WTC11 (cell line): ENCODE results near the gene GRID2. TPM values are rescaled to one million over a fixed set of nuclear protein-coding genes. Genes with fewer than 3 reads are reported as not detected.

ENCODE experiments used
- ATAC-seq: fragments of 200-7000 bp; cut with Tn5 transposase; 2 replicates; pipeline ENCODE4 v1.10.0; 2021; ENCODE audit warnings: mild to moderate bottlenecking, moderate library complexity
- CTCF ChIA-PET: fragments of 300-600 bp; sonication (Branson Sonifier 250); formaldehyde crosslinking; loops from one replicate; lab custom pipeline; 2021; ENCODE audit warnings: antibody characterized with exemption; lab: Charles Lee
- POLR2A ChIA-PET: fragments of 350-600 bp; sonication (Branson Sonifier 250); formaldehyde crosslinking; loops from one replicate; lab custom pipeline; 2021; ENCODE audit warnings: antibody characterized with exemption; lab: Charles Lee
- DNase-seq: peaks from one replicate; pipeline ENCODE4 v3.0.0; 2021; ENCODE audit warnings: low spot score
- H3K27ac Mint-ChIP-seq: 2 replicates; pipeline ENCODE4 v1.8.0; 2021; ENCODE audit warnings: mixed read lengths
- H3K27me3 Mint-ChIP-seq: 2 replicates; pipeline ENCODE4 v1.8.0; 2021; ENCODE audit warnings: low read depth, mild to moderate bottlenecking, moderate library complexity, mixed read lengths
- H3K36me3 Mint-ChIP-seq: 2 replicates; pipeline ENCODE4 v1.8.0; 2021; ENCODE audit warnings: mixed read lengths
- H3K4me1 Mint-ChIP-seq: 2 replicates; pipeline ENCODE4 v1.8.0; 2022; ENCODE audit warnings: mixed read lengths
- H3K4me3 Mint-ChIP-seq: 2 replicates; pipeline ENCODE4 v1.8.0; 2021; ENCODE audit warnings: mild to moderate bottlenecking, moderate library complexity, mixed read lengths
- H3K9me3 Mint-ChIP-seq: 2 replicates; pipeline ENCODE4 v1.8.0; 2021; ENCODE audit warnings: mixed read lengths
- ATF1 ChIP-seq: sonication (generic); formaldehyde crosslinking; IDR thresholded peaks from 2 replicates; pipeline ENCODE4 v1.8.1; 2023; ENCODE audit warnings: mild to moderate bottlenecking, moderate library complexity, missing genetic modification reagents
- ATF2 ChIP-seq: sonication (generic); formaldehyde crosslinking; IDR thresholded peaks from 2 replicates; pipeline ENCODE4 v1.8.1; 2022; ENCODE audit warnings: low read depth, missing genetic modification reagents, borderline replicate concordance
- E2F5 ChIP-seq: sonication (generic); formaldehyde crosslinking; IDR thresholded peaks from 2 replicates; pipeline ENCODE4 v1.8.1; 2022; ENCODE audit warnings: mild to moderate bottlenecking, moderate library complexity, missing genetic modification reagents
- FOXK1 ChIP-seq: sonication (generic); formaldehyde crosslinking; IDR thresholded peaks from 2 replicates; pipeline ENCODE4 v1.8.0; 2022; ENCODE audit warnings: mild to moderate bottlenecking, moderate library complexity, missing genetic modification reagents
- HMGA2 ChIP-seq: fragments of 250-450 bp; sonication (Bioruptor Pico); IDR thresholded peaks from 2 replicates; pipeline ENCODE4 v1.4.0; 2021; ENCODE audit warnings: mild to moderate bottlenecking, moderate library complexity
- MXD4 ChIP-seq: fragments of 250-450 bp; sonication (Bioruptor Pico); IDR thresholded peaks from 2 replicates; pipeline ENCODE4 v1.8.0; 2021; ENCODE audit warnings: mild to moderate bottlenecking, moderate library complexity, borderline replicate concordance
- PRDM15 ChIP-seq: sonication (generic); formaldehyde crosslinking; IDR thresholded peaks from 2 replicates; pipeline ENCODE4 v1.8.0; 2022; ENCODE audit warnings: missing genetic modification reagents
- TEAD1 ChIP-seq: sonication (generic); formaldehyde crosslinking; IDR thresholded peaks from 2 replicates; pipeline ENCODE4 v1.8.0; 2022; ENCODE audit warnings: mild to moderate bottlenecking, missing genetic modification reagents
- total RNA-seq: library from RNA; stranded (reverse); gene quantifications from 3 replicates; pipeline ENCODE4 v1.2.3, GENCODE V29; 2021
- TF ChIP-seq, protein P1 (sequence below): sonication (generic); formaldehyde crosslinking; IDR thresholded peaks from 2 replicates; pipeline ENCODE4 v1.8.1; 2023; ENCODE audit warnings: mild to moderate bottlenecking, missing genetic modification reagents

Gene GRID2
- total RNA-seq, 1 experiment from 2014 or later, result 26.8 TPM

GRCh38 chr4:93809773-93810172 is 1506.0 kb downstream of the GRID2 start:
- Mint-ChIP-seq H3K4me1 (peaks cover 10% of the 10 kb centered on the region), H3K36me3 (no peaks in the 10 kb centered on the region), H3K4me3 (no peak overlapping the region), H3K27ac (no peak overlapping the region), H3K27me3 (peaks cover 4% of the 10 kb centered on the region; the same call in 1 of the 2 replicates), H3K9me3 (no peaks in the 10 kb centered on the region)
- ATAC-seq (no peak), DNase-seq (no peak)
- ChIA-PET CTCF (no interaction called here), POLR2A (no interaction called here)
- no peak for TF ChIP-seq PRDM15 (CRISPR knock-in tag)
- no peak for TF ChIP-seq ATF1

DNA sequence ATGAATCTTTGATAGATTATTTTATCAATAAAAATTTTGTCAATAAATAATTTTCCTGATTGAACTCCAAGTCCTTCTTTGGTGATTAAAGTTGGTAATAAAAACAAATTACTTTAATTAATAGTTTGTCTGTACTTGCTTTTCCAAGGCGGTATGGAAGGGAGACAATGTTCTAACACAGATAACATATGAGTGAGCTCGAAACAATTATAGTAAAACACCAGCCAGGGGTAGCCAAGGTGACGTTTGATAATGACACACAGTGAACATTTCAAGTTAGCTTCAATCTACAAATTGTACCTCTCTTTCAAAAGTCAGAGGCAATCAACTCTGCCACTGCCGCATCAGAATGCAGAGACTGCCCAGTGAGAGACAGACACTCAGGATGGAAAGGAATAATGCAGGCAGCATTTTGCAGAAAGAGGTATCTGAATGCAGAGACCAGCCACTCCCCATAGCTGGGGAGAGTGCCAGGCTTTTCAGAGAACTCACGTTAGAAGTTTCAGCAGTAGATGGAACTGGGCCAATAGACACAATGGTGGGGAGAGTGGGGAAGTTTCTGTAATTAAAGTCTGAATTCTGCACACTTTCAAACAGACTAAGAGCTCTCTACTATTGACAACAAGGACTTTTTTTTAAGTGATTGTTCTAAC is 1506.7 kb downstream of the GRID2 start:
- Mint-ChIP-seq H3K27me3 (peaks cover 4% of the 10 kb centered on the region; the same call in 1 of the 2 replicates), H3K4me1 (peaks cover 13% of the 10 kb centered on the region), H3K4me3 (no peak overlapping the region), H3K36me3 (no peaks in the 10 kb centered on the region), H3K9me3 (no peaks in the 10 kb centered on the region), H3K27ac (no peak overlapping the region)
- ChIA-PET CTCF (interaction anchor here (0.7 kb wide), 1 partner anchor 19 kb away, joined by 4 read pairs; no protein-coding TSS in a partner anchor), POLR2A (no interaction called here)
- ATAC-seq (peak; percentile 48), DNase-seq (no peak)
- no peak for TF ChIP-seq FOXK1 (CRISPR knock-in tag)
- no peak for TF ChIP-seq MXD4 (CRISPR knock-in tag)
- no peak for TF ChIP-seq ATF2 (CRISPR knock-in tag)
- TF ChIP-seq, protein P1, sequence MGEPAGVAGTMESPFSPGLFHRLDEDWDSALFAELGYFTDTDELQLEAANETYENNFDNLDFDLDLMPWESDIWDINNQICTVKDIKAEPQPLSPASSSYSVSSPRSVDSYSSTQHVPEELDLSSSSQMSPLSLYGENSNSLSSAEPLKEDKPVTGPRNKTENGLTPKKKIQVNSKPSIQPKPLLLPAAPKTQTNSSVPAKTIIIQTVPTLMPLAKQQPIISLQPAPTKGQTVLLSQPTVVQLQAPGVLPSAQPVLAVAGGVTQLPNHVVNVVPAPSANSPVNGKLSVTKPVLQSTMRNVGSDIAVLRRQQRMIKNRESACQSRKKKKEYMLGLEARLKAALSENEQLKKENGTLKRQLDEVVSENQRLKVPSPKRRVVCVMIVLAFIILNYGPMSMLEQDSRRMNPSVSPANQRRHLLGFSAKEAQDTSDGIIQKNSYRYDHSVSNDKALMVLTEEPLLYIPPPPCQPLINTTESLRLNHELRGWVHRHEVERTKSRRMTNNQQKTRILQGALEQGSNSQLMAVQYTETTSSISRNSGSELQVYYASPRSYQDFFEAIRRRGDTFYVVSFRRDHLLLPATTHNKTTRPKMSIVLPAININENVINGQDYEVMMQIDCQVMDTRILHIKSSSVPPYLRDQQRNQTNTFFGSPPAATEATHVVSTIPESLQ (CRISPR knock-in tag), result no peak
- TF ChIP-seq TEAD1 (CRISPR knock-in tag), result no peak
- TF ChIP-seq HMGA2 (CRISPR knock-in tag), result no peak

GRCh38 chr4:93813092-93813491 is 1509.3 kb downstream of the GRID2 start:
- peaks cover 3% of the 10 kb centered on the region; the same call in 1 of the 2 replicates for H3K27me3 Mint-ChIP-seq

More at GRCh38 chr4:93813092-93813491, 1509.3 kb downstream of the GRID2 start:
- ATAC-seq, result no peak
- H3K9me3 Mint-ChIP-seq, result no peaks in the 10 kb centered on the region
- H3K27ac Mint-ChIP-seq, result no peak overlapping the region
- peaks cover 13% of the 10 kb centered on the region for H3K4me1 Mint-ChIP-seq
- CTCF ChIA-PET, result interaction anchor here (1.0 kb wide), 1 partner anchor 15 kb away, joined by 3 read pairs; no protein-coding TSS in a partner anchor
- POLR2A ChIA-PET, result no interaction called here
- H3K36me3 Mint-ChIP-seq, result no peaks in the 10 kb centered on the region
- H3K4me3 Mint-ChIP-seq, result no peak overlapping the region
- no peak for DNase-seq
- TF ChIP-seq E2F5 (no peak), HMGA2 (CRISPR knock-in tag) (peak; percentile 90; the same call in 1 of the 2 replicates)
